ENCODE results near the gene ASCC2.
A peak's percentile ranks its signal among the peaks of the same experiment; 100 is the strongest.
"Not testable (repeated sequence)": the region's sequence is repeated elsewhere in the genome, so short reads cannot be mapped to it uniquely, and the experiment has no call there.

ASCC2 gene

GRCh38 chr22:29856496-29856895, 18.4 kb upstream of the ASCC2 start:
- DNase-seq (ENCODE audit: low spot score) = no peak

GRCh38 chr22:29855611-29856181, 17.6 kb upstream of the ASCC2 start:
- DNase-seq (ENCODE audit: low spot score) = no peak

- DNase-seq (ENCODE audit: low spot score) = no peak
Measured at GRCh38 chr22:29854432-29854831, 16.4 kb upstream of the ASCC2 start.

GRCh38 chr22:29848111-29848510, 10.0 kb upstream of the ASCC2 start:
- no peak for DNase-seq (ENCODE audit: low spot score)

- no peak for DNase-seq (ENCODE audit: low spot score)
Measured at GRCh38 chr22:29846290-29846689, 8.2 kb upstream of the ASCC2 start.

GRCh38 chr22:29842740-29843139, 4.7 kb upstream of the ASCC2 start:
- peak; percentile 81 for DNase-seq (ENCODE audit: low spot score)

- DNase-seq (ENCODE audit: low spot score) = no peak
Measured at GRCh38 chr22:29842172-29842571, 4.1 kb upstream of the ASCC2 start.

GRCh38 chr22:29840498-29840897, 2.4 kb upstream of the ASCC2 start:
- DNase-seq (ENCODE audit: low spot score) = no peak

GRCh38 chr22:29839039-29839438, 965 bp upstream of the ASCC2 start:
- DNase-seq (ENCODE audit: low spot score) = no peak

GRCh38 chr22:29838599-29838956, 504 bp upstream of the ASCC2 start:
- DNase-seq (ENCODE audit: low spot score) = no peak

GRCh38 chr22:29836791-29837370, 1.2 kb downstream of the ASCC2 start:
- not testable (repeated sequence) for DNase-seq (ENCODE audit: low spot score)

GRCh38 chr22:29834046-29834445, 4.0 kb downstream of the ASCC2 start:
- DNase-seq (ENCODE audit: low spot score) = no peak

- DNase-seq (ENCODE audit: low spot score) = no peak
Measured at GRCh38 chr22:29833392-29833965, 4.6 kb downstream of the ASCC2 start.

GRCh38 chr22:29831958-29832357, 6.1 kb downstream of the ASCC2 start:
- DNase-seq (ENCODE audit: low spot score) = no peak

GRCh38 chr22:29831186-29831921, 6.7 kb downstream of the ASCC2 start:
- DNase-seq (ENCODE audit: low spot score) = no peak

GRCh38 chr22:29830585-29830984, 7.5 kb downstream of the ASCC2 start:
- no peak for DNase-seq (ENCODE audit: low spot score)

GRCh38 chr22:29827726-29828125, 10.3 kb downstream of the ASCC2 start:
- not testable (repeated sequence) for DNase-seq (ENCODE audit: low spot score)

GRCh38 chr22:29827091-29827490, 11.0 kb downstream of the ASCC2 start:
- DNase-seq (ENCODE audit: low spot score) = no peak

- DNase-seq (ENCODE audit: low spot score) = no peak
Measured at GRCh38 chr22:29825578-29825977, 12.5 kb downstream of the ASCC2 start.

- DNase-seq (ENCODE audit: low spot score) = no peak
Measured at GRCh38 chr22:29824677-29825076, 13.4 kb downstream of the ASCC2 start.

- DNase-seq (ENCODE audit: low spot score) = peak; percentile 55
Measured at GRCh38 chr22:29821291-29822016, 16.6 kb downstream of the ASCC2 start.

- DNase-seq (ENCODE audit: low spot score) = no peak
Measured at GRCh38 chr22:29820961-29821290, 17.1 kb downstream of the ASCC2 start.

- DNase-seq (ENCODE audit: low spot score) = no peak
Measured at GRCh38 chr22:29819501-29819900, 18.6 kb downstream of the ASCC2 start.
